Activated naive CD8-positive, alpha-beta T cell treated with anti-CD3 and anti-CD28 coated beads, Interleukin-2, amount 10 ng/mL, durations not matched to agents 7 days and 5 days (primary cell): Measurements from ENCODE around the gene DNAAF2. TPM values are rescaled to one million over a fixed set of nuclear protein-coding genes. Genes with fewer than 3 reads are reported as not detected.
"Not testable (repeated sequence)": the region's sequence is repeated elsewhere in the genome, so short reads cannot be mapped to it uniquely, and the experiment has no call there.

Experiments used
- ATAC-seq: fragments of 150-1000 bp; cut with Tn5 transposase; one replicate; pipeline ENCODE4 v1.10.0; 2021; ENCODE audit warnings: low read depth, moderate library complexity
- POLR2A ChIA-PET: fragments of 350-600 bp; sonication (Branson Sonifier 250); formaldehyde crosslinking; loops from one replicate; lab custom pipeline; 2021; ENCODE audit warnings: antibody characterized with exemption; lab: Charles Lee
- DNase-seq: peaks from one replicate; pipeline ENCODE4 v3.0.0; 2021
- H3K27ac Mint-ChIP-seq: one replicate; pipeline ENCODE4 v1.8.0; 2022; ENCODE audit warnings: mild to moderate bottlenecking, mixed read lengths
- H3K27me3 Mint-ChIP-seq: one replicate; pipeline ENCODE4 v1.8.0; 2022; ENCODE audit warnings: mild to moderate bottlenecking, moderate library complexity, mixed read lengths
- H3K36me3 Mint-ChIP-seq: one replicate; pipeline ENCODE4 v1.8.0; 2021; ENCODE audit warnings: mild to moderate bottlenecking, mixed read lengths
- H3K4me1 Mint-ChIP-seq: one replicate; pipeline ENCODE4 v1.8.0; 2021; ENCODE audit warnings: mixed read lengths
- H3K4me3 Mint-ChIP-seq: one replicate; pipeline ENCODE4 v1.8.0; 2022; ENCODE audit warnings: mild to moderate bottlenecking, moderate library complexity, mixed read lengths
- H3K9me3 Mint-ChIP-seq: one replicate; pipeline ENCODE4 v1.8.0; 2021; ENCODE audit warnings: mixed read lengths
- total RNA-seq, 2 experiments: library from RNA; stranded (reverse); gene quantifications; one replicate each; pipeline ENCODE4 v1.2.3, GENCODE V29; 2021

The DNAAF2 gene
- total RNA-seq, 2 experiments from 2014 or later: 8.0 to 8.2 TPM

DNA sequence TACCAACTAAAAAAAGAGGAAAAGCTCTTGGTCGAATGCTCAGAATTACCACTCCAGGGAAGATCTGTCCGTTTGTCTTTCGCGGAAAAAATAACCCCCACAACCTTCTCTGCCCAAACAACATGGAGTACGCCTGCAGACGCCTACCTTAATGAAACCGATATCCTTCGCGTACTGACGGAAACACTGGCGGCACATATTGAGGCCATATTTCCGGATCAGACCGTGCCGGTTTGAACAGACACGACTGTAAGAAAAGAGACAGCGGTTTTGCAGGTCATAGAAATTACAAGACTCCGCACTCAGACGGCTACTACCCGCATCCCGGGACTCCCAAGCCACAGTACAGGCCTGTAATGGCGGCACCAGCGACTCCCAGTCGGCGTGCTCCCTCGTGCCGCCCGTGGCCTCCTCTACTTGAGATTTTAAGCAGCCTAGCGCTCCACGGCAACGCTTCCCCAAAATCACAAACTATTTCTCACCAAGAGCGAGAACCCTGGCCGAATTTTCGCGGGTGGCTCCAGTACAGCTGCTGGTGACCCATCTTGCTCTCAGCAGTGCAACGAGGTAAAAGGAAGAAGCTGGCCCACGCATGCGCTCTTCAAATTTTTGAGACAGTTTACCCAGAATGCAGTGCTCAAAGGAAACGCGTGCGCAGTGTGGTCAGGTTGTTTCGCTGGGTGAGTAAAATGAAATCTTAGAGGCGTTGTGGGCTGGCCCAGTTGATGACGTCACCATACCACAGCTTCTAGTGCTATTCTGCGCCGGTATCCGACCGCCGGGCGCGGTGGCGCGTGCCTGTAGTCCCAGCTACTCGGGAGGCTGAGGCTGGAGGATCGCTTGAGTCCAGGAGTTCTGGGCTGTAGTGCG is 49.0 kb downstream of the DNAAF2 start, which contains the start of gene RPS29:
Gene RPS29 (minus strand): TSS at position 578 of the 870 bp plus-strand sequence. CDS start 34 bp downstream, at position 544.
- H3K4me3 Mint-ChIP-seq: peak within 1 kb of the TSS; percentile 94
- POLR2A ChIA-PET: interaction anchor here (0.6 to 5.1 kb wide), 19 partner anchors 9 to 1236 kb away, joined by 3 to 79 read pairs (median 6); partner anchors contain the start of genes DNAAF2, KLHDC2, LRR1 and MGAT2
- no peaks in the 10 kb centered on the region for H3K9me3 Mint-ChIP-seq
- peak within 1 kb of the TSS; percentile 99 for H3K27ac Mint-ChIP-seq
- peaks cover 42% of the 10 kb centered on the region for H3K4me1 Mint-ChIP-seq
- DNase-seq (peak; percentile 98), ATAC-seq (peak; percentile 89)
- no peaks in the 10 kb centered on the region for H3K27me3 Mint-ChIP-seq
- H3K36me3 Mint-ChIP-seq: peaks cover 43% of the 10 kb centered on the region

DNA sequence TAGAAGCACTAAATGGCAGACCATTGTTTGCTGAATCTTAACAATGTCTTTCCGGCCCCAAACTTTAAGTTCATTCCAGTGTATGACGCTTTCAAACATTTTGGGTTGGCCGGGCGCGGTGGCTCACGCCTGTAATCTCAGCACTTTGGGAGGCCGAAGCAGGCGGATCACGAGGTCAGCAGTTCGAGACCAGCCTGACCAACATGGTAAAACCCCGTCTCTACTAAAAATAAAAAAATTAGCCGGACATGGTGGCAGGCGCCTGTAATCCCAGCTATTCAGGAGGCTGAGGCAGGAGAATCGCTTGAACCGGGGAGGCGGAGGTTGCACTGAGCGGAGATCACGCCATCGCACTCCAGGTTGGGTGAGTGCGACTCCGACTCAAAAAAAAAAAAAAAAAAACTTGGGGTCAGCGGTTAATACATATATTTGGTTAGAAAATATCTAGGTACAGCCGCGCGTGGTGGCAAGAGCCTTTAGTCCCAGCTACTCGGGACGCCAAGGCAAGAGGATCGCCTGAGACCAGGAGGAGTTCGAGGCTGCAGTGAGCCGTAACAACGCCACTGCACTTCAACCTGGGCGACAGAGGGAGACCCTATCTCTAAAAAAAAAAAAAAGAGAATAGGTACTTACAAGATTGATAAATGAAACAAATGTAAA is 49.9 kb downstream of the DNAAF2 start:
- H3K9me3 Mint-ChIP-seq, ATAC-seq, H3K27me3 Mint-ChIP-seq, DNase-seq: not testable (repeated sequence)
- Mint-ChIP-seq H3K27ac (peak overlapping the region; percentile 99), H3K4me3 (peak overlapping the region; percentile 94), H3K36me3 (peaks cover 44% of the 10 kb centered on the region), H3K4me1 (peaks cover 45% of the 10 kb centered on the region)
- POLR2A ChIA-PET: interaction anchor here (0.7 to 5.1 kb wide), 10 partner anchors 13 to 646 kb away, joined by 3 to 79 read pairs (median 12); partner anchors contain the start of genes DNAAF2, KLHDC2, LRR1 and MGAT2

DNA sequence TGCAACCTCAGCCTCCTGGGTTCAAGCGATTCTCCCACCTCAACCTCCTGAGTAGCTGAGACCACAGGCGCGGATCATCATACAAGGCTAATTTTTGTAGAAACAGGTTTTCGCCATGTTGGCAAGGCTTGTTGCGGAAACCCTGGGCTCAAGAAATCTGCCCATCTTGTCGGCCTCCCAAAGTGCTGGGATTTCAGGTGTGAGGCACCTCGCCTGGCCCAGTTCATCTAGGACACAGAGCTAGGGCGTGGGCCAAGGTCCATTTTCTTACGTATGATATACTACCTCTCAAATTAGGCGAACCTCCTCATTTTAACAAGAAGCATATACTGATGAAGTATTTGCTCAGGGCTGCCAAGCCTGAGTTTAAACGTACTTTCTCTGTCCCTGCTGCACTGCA is 51.0 kb downstream of the DNAAF2 start:
- H3K36me3 Mint-ChIP-seq: peaks cover 51% of the 10 kb centered on the region
- POLR2A ChIA-PET: interaction anchor here (5.1 kb wide), 1 partner anchor 37 kb away, joined by 57 read pairs; the partner anchor contains the start of genes MGAT2 and RPL36AL
- H3K4me1 Mint-ChIP-seq: peaks cover 53% of the 10 kb centered on the region
- H3K27me3 Mint-ChIP-seq: no peaks in the 10 kb centered on the region
- DNase-seq: no peak
- no peak for ATAC-seq
- no peaks in the 10 kb centered on the region for H3K9me3 Mint-ChIP-seq
- H3K27ac Mint-ChIP-seq: peak overlapping the region; percentile 99
- peak overlapping the region; percentile 94 for H3K4me3 Mint-ChIP-seq

DNA sequence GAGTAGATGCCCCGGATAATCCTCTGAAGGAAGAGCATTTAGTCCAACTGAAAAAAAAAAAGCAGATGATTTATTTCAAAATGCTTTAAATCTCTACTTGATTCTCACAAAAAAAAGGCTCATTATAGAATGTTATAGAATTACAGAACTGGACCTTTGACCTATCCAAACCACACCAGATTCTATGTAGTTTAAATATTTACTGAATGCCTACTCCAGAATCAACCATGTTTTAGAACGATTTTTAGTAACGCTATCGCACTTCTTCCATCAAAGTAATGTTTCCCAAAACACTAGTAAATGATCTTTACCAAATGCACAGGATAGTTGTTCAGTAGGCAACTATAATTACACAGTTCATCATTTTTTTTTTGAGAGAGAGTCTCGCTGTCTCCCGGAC is 51.4 kb downstream of the DNAAF2 start:
- Mint-ChIP-seq H3K4me1 (peaks cover 56% of the 10 kb centered on the region), H3K27me3 (no peaks in the 10 kb centered on the region), H3K36me3 (peaks cover 54% of the 10 kb centered on the region), H3K9me3 (no peaks in the 10 kb centered on the region), H3K27ac (peak overlapping the region; percentile 70), H3K4me3 (peak overlapping the region; percentile 94)
- ATAC-seq: no peak
- DNase-seq: no peak
- POLR2A ChIA-PET: interaction anchor here (1.1 to 5.1 kb wide), 2 partner anchors 15 to 37 kb away, joined by 3 to 57 read pairs; partner anchors contain the start of genes LRR1, MGAT2 and RPL36AL

DNA sequence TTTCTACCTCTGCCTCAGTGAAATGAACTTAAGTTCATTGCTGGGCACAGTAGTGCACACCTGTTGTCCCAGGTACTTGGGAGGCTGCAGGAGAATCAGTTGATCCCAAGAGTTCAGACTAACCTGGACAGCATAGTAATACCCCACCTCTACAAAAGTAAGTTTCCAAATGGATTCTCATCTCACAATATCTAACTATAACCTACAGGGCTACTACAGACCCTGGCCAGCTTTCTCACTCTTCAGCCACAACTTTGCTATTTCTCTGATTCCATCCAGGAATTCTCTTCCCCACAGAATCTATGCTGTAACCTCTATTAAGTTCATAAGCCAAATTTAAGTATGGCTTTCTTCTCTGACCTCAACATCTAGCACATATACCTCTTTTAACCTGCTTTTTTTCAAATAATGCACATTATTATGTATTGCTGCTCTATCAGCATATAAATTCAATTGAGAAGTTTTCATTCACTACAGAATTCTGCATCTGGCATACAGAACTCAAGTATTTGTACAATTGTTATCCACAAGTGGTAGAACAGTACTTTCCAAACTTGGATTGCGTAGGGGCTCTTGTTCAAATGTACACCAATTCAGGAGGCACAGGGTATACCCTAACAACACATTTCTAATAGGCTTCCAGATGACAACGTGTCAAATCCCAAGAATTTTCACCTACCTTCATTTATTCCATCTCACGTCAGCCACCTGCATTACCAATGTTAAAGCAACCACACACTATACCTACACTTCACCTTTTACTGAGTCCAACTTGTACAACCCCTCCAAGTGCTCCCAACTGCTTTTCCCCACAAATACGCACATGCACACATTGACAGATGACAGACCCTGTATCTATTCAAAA is 52.7 kb downstream of the DNAAF2 start:
- no peak overlapping the region for H3K4me3 Mint-ChIP-seq
- H3K36me3 Mint-ChIP-seq: peaks cover 62% of the 10 kb centered on the region
- H3K27me3 Mint-ChIP-seq: no peaks in the 10 kb centered on the region
- H3K4me1 Mint-ChIP-seq: peaks cover 58% of the 10 kb centered on the region
- POLR2A ChIA-PET: interaction anchor here (1.1 kb wide), 1 partner anchor 16 kb away, joined by 3 read pairs; the partner anchor contains the start of gene LRR1
- ATAC-seq: no peak
- no peaks in the 10 kb centered on the region for H3K9me3 Mint-ChIP-seq
- no peak for DNase-seq
- peak overlapping the region; percentile 30 for H3K27ac Mint-ChIP-seq

DNA sequence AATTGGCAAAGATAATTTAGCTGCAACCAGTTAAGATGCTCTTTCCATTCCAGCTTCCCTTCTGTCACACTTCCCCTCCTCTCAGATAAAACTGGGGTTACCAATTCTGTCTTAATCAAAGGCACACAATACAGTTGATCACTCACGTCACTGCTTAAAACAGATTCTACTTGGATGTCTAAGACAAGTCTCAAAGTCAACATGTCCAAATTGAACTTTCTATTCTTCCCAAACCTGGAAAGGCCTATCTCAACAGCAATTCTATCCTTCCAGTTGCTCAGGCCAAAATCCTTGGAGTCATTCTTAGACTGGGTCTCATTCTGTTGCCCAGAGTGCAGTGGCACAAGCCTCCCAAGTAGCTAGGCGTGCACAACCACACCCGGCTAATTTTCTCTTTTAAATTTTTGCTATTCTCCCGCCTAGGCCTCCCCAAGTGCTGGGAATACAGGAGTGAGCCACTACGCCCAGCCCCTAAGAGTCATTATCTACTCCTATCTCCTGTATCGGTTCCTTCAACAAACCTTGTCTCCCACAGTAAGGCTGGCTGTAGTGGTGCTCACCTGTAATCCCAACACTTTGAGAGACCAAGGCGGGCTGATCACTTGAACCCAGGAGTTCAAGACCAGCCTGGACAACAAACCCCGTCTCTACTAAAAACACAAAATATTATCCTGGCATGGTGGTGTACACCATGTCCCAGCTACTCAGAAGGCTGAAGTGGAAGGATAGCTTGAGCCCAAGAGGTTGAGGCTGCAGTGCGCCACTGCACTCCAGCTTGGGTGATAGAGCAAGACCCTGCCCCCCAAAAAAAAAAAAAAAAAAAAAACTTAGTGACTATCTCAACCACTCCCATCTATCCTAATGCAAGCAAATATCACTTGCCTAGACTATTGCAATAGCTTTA is 53.6 kb downstream of the DNAAF2 start:
- peak overlapping the region; percentile 23 for H3K27ac Mint-ChIP-seq
- no peak overlapping the region for H3K4me3 Mint-ChIP-seq
- H3K9me3 Mint-ChIP-seq: no peaks in the 10 kb centered on the region
- H3K27me3 Mint-ChIP-seq: no peaks in the 10 kb centered on the region
- DNase-seq (no peak), ATAC-seq (no peak)
- peaks cover 52% of the 10 kb centered on the region for H3K4me1 Mint-ChIP-seq
- POLR2A ChIA-PET: no interaction called here
- peaks cover 69% of the 10 kb centered on the region for H3K36me3 Mint-ChIP-seq

DNA sequence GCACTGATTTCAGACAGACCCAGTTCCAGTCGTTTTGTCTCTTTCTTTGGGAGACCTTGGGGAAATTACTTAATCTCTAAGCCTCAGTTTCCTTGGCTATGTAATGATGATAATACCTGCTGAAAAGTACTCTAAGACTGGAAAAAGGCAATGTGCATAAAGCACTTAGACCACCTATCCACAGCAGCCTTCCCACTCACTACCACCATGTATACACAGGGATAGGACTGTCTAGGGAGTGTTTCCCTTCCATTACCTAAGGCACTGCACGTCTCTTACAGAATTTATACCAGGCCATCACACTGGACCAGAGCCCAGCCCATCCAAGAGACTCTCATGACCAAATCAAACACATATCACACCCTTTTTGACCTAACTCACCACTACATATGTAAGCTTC is 55.2 kb downstream of the DNAAF2 start:
- ATAC-seq: no peak
- peaks cover 72% of the 10 kb centered on the region for H3K36me3 Mint-ChIP-seq
- H3K4me1 Mint-ChIP-seq: peaks cover 48% of the 10 kb centered on the region
- peak overlapping the region; percentile 19 for H3K27ac Mint-ChIP-seq
- DNase-seq: no peak
- no peak overlapping the region for H3K4me3 Mint-ChIP-seq
- H3K9me3 Mint-ChIP-seq: no peaks in the 10 kb centered on the region
- POLR2A ChIA-PET: no interaction called here
- H3K27me3 Mint-ChIP-seq: no peaks in the 10 kb centered on the region

DNA sequence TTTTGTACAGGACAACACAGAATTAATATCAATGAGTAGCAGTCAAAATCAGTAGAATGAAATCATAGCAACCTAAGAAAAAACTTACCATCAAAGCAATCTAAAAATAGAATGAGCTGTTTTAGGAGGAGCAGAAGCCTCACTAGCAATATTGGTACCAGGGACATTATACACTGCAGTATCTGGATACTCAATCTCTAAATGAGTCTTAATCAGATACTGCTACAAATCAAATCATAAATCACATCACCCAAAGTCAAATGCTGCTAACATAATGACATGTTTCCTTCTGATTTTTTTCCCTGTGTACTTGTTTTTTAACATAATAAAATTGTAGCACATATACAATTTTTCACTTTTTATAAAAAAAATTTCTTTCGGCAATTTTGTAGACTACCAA is 56.9 kb downstream of the DNAAF2 start:
- ATAC-seq (no peak), DNase-seq (no peak)
- H3K9me3 Mint-ChIP-seq: peaks cover 2% of the 10 kb centered on the region
- H3K4me3 Mint-ChIP-seq: no peak overlapping the region
- peaks cover 34% of the 10 kb centered on the region for H3K4me1 Mint-ChIP-seq
- no peaks in the 10 kb centered on the region for H3K27me3 Mint-ChIP-seq
- POLR2A ChIA-PET: interaction anchor here (0.5 to 0.7 kb wide), 2 partner anchors 10 to 330 kb away, joined by 3 read pairs; no protein-coding TSS in a partner anchor
- peaks cover 69% of the 10 kb centered on the region for H3K36me3 Mint-ChIP-seq
- H3K27ac Mint-ChIP-seq: no peak overlapping the region

Other genes with a start within 250 kb of the DNAAF2 start
- 1,000 to 10,000 TPM; 1,762 to 1,786 TPM for gene RPS29, start 48.9 kb downstream of the DNAAF2 start, total RNA-seq
- gene LRR1, start 36.3 kb downstream of the DNAAF2 start, total RNA-seq: 10 to 100 TPM; 43.7 to 44.3 TPM
- gene RPL36AL, start 14.6 kb downstream of the DNAAF2 start, total RNA-seq: 100 to 1,000 TPM; 238 to 254 TPM
- 10 to 100 TPM; 54.6 to 55.0 TPM for gene MGAT2, start 14.4 kb downstream of the DNAAF2 start, total RNA-seq
- 10 to 100 TPM; 24.0 to 25.5 TPM for gene POLE2, start 53.0 kb upstream of the DNAAF2 start, total RNA-seq
- gene KLHDC1, start 57.9 kb upstream of the DNAAF2 start, total RNA-seq: 1 to 10 TPM; 4.6 to 5.6 TPM
- 10 to 100 TPM; 43.6 to 44.1 TPM for gene KLHDC2, start 132.9 kb upstream of the DNAAF2 start, total RNA-seq
- 10 to 100 TPM; 90.1 to 91.1 TPM for gene NEMF, start 217.5 kb upstream of the DNAAF2 start, total RNA-seq